Esophagus squamous epithelium (tissue), 5 donors: ENCODE data around the gene DEXI. TPM values are rescaled to one million over a fixed set of nuclear protein-coding genes. Genes with fewer than 3 reads are reported as not detected.
"Not testable (repeated sequence)": the region's sequence is repeated elsewhere in the genome, so short reads cannot be mapped to it uniquely, and the experiment has no call there.

Experiments used
- DNase-seq: peaks from one replicate; lab custom pipeline; 2025; lab: John Stamatoyannopoulos, UW
- H3K27ac ChIP-seq, 4 donors: fragments of 200-600 bp; sonication (generic); one replicate each; pipeline ENCODE4 v1.5.1; 2016 to 2019; ENCODE audit warnings: mild to moderate bottlenecking in 1 of 4
- H3K27me3 ChIP-seq, 4 donors: fragments of 200-600 bp; sonication (generic); 1 replicate in 3 of 4; 2 replicates in 1 of 4; pipeline versions ENCODE4 v1.5.1 to v1.6.0; 2017 to 2021; ENCODE audit warnings: antibody characterized with exemption in 1 of 4
- H3K36me3 ChIP-seq, 3 donors: fragments of 200-600 bp; sonication (generic); one replicate each; pipeline ENCODE4 v1.5.1; 2016 to 2019
- H3K4me1 ChIP-seq, 3 donors: fragments of 200-600 bp; sonication (generic); one replicate each; pipeline ENCODE4 v1.5.1; 2017 to 2019
- H3K4me3 ChIP-seq, 4 donors: fragments of 200-600 bp; sonication (generic); 1 replicate in 3 of 4; 2 replicates in 1 of 4; pipeline ENCODE4 v1.5.1; 2016 to 2019; ENCODE audit warnings: mild to moderate bottlenecking in 2 of 4, moderate library complexity in 1 of 4
- H3K9me3 ChIP-seq, 3 donors: fragments of 200-600 bp; sonication (generic); one replicate each; pipeline ENCODE4 v1.5.1; 2016 to 2019
- POLR2A ChIP-seq, 4 donors: fragments of 450-650 bp; IDR thresholded peaks; one replicate each; pipeline ENCODE4 v1.6.1; 2017; ENCODE audit warnings: antibody characterized with exemption in 4 of 4, mild to moderate bottlenecking in 4 of 4, moderate library complexity in 3 of 4
- WGBS, 2 donors: methylation state at CpG; one replicate each; pipeline ENCODE4 v1.1.5; 2018; 5-methylcytosine and 5-hydroxymethylcytosine counted together
- intact Hi-C: fragments of 100-400 bp; cut with DNase I; formaldehyde crosslinking; loops from one replicate; pipeline ENCODE4 v1.15.0; 2022
- total RNA-seq, 4 donors: library from RNA; depleted of rRNA; stranded (reverse); fragments of >200 nt; gene quantifications; one replicate each; pipeline ENCODE4 v1.1.0, GENCODE V29; 2016
- TF ChIP-seq, protein P1 (sequence below), 6 experiments: fragments of 450-650 bp in 4 of 6; fragments of 200-600 bp in 2 of 6; sonication (generic) in 2 of 6; IDR thresholded peaks; one replicate each; pipeline ENCODE4 v1.5.1; 2016 to 2019; ENCODE audit warnings: antibody characterized with exemption in 6 of 6, mild to moderate bottlenecking in 4 of 6, moderate library complexity in 4 of 6
- donor health status: DM: yes; HTN: yes; CAD: no.

DEXI gene
- total RNA-seq, 4 donors from 2014 or later, result 22.6 to 60.1 (median 28.4) TPM

GRCh38 chr16:10969615-10970014, 27.3 kb upstream of the DEXI start:
- Histone ChIP-seq H3K36me3 (peaks cover 0 to 85% (median 3%) of the 10 kb centered on the region in 3 donors), H3K27me3 (no peaks in the 10 kb centered on the region), H3K4me3 (no peak overlapping the region), H3K4me1 (peaks cover 3 to 19% (median 7%) of the 10 kb centered on the region in 3 donors), H3K9me3 (no peaks in the 10 kb centered on the region), H3K27ac (no peak overlapping the region)
- no peak for DNase-seq
- no peak for TF ChIP-seq POLR2A (IDR thresholded peaks at IDR 0.05)
- TF ChIP-seq, protein P1, sequence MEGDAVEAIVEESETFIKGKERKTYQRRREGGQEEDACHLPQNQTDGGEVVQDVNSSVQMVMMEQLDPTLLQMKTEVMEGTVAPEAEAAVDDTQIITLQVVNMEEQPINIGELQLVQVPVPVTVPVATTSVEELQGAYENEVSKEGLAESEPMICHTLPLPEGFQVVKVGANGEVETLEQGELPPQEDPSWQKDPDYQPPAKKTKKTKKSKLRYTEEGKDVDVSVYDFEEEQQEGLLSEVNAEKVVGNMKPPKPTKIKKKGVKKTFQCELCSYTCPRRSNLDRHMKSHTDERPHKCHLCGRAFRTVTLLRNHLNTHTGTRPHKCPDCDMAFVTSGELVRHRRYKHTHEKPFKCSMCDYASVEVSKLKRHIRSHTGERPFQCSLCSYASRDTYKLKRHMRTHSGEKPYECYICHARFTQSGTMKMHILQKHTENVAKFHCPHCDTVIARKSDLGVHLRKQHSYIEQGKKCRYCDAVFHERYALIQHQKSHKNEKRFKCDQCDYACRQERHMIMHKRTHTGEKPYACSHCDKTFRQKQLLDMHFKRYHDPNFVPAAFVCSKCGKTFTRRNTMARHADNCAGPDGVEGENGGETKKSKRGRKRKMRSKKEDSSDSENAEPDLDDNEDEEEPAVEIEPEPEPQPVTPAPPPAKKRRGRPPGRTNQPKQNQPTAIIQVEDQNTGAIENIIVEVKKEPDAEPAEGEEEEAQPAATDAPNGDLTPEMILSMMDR (IDR thresholded peaks at IDR 0.05), result no peak
- intact Hi-C loops, result loop anchor here (5.0 to 10.0 kb wide), 4 partner anchors 288 to 745 kb away; partner anchors contain the start of gene SOCS1
- 60 to 62% methylated on average over 1 of the region's 1 CpG for WGBS, 2 donors

DNA sequence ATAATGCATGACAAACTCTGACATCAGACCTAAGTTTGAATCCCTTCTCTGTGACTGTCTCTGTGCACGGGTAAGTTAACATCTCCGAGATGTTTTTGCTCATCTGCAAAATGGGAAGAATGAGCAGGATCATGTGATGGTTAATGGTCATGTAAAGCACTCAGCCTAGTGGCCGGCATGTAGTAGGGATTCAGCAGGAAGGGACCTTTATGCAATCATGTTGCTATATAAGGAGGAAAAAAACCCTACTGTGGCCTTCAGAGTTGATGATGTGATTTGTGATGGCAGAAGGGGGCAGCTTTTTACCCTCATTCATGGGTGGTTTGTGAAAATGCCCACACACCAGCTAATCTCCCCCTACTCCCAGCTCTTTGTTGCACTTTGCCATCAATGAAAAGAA, 26.2 kb upstream of the DEXI start:
- Histone ChIP-seq H3K9me3 (no peaks in the 10 kb centered on the region), H3K4me3 (no peak overlapping the region), H3K27ac (no peak overlapping the region), H3K36me3 (peaks cover 2 to 79% (median 6%) of the 10 kb centered on the region in 3 donors), H3K4me1 (peaks cover 6 to 30% (median 11%) of the 10 kb centered on the region in 3 donors), H3K27me3 (no peaks in the 10 kb centered on the region)
- TF ChIP-seq POLR2A (IDR thresholded peaks at IDR 0.05), result no peak
- TF ChIP-seq, protein P1 (IDR thresholded peaks at IDR 0.05), result no peak
- intact Hi-C loops, result loop anchor here (10.0 kb wide), 3 partner anchors 396 to 746 kb away; no protein-coding TSS in a partner anchor
- no peak for DNase-seq
- 90 to 95% methylated on average over 3 of the region's 3 CpGs for WGBS, 2 donors

DNA sequence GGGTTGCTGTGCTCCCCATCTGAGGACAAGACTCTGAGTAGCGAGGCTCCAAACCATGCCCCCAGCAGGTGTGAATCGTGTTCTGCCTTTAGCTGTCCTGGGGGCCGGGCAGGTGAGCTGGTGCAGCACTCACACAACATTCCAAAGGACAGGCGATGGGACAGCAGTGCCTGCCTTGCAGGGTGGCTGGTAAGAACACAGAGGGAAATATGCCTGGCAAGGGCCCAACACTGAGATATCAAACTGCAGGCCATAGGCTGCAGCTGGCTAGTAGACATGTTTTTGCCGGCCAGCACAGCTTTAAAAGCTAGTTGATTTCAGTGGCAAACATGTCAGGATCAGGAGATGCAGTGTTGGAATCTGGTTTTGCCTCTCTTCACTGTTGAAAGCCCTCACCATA, 25.7 kb upstream of the DEXI start:
- DNase-seq, result no peak
- Histone ChIP-seq H3K4me1 (peaks cover 6 to 30% (median 11%) of the 10 kb centered on the region in 3 donors), H3K27me3 (no peaks in the 10 kb centered on the region), H3K27ac (no peak overlapping the region), H3K4me3 (no peak overlapping the region), H3K36me3 (peaks cover 7 to 79% (median 10%) of the 10 kb centered on the region in 3 donors), H3K9me3 (no peaks in the 10 kb centered on the region)
- 82% methylated on average over 4 of the region's 5 CpGs; no CpG with 5 or more reads in 1 of the 2 donors for WGBS, 2 donors
- TF ChIP-seq POLR2A (IDR thresholded peaks at IDR 0.05), result no peak
- TF ChIP-seq, protein P1 (IDR thresholded peaks at IDR 0.05), result no peak
- intact Hi-C loops, result loop anchor here (10.0 kb wide), 3 partner anchors 397 to 747 kb away; no protein-coding TSS in a partner anchor

DNA sequence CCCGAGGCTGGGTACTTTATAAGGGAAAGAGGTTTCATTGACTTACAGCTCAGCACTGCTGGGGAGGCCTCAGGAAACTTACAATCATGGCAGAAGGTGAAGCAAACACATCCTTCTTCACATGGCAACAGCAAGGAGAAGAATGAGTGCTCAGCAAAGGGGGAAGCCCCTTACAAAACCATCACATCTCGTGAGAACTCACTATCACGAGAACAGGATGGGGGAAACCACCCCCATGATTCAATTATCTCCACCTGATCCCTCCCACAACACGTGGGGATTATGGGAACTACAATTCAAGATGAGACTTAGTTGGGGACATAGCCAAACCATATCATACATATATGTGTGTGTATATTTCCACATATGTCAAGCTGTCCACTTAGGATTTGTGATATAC, 24.3 kb upstream of the DEXI start:
- Histone ChIP-seq H3K4me1 (peaks cover 4 to 17% (median 5%) of the 10 kb centered on the region in 3 donors), H3K36me3 (peaks cover 10 to 80% (median 14%) of the 10 kb centered on the region in 3 donors)
- not testable (repeated sequence) for H3K27me3 ChIP-seq, DNase-seq, H3K27ac ChIP-seq, H3K9me3 ChIP-seq, H3K4me3 ChIP-seq
- 49 to 57% methylated on average over 2 to 4 of the region's 4 CpGs for WGBS, 2 donors
- intact Hi-C loops, result loop anchor here (10.0 kb wide), 3 partner anchors 398 to 748 kb away; no protein-coding TSS in a partner anchor

GRCh38 chr16:10966129-10966528, 23.9 kb upstream of the DEXI start:
- H3K27ac ChIP-seq, result no peak overlapping the region
- peaks cover 10 to 82% (median 14%) of the 10 kb centered on the region in 3 donors for H3K36me3 ChIP-seq
- peaks cover 3 to 17% (median 4%) of the 10 kb centered on the region in 3 donors for H3K4me1 ChIP-seq
- no peak for DNase-seq
- intact Hi-C loops, result loop anchor here (10.0 kb wide), 3 partner anchors 399 to 749 kb away; no protein-coding TSS in a partner anchor
- H3K4me3 ChIP-seq, result no peak overlapping the region
- no peaks in the 10 kb centered on the region for H3K27me3 ChIP-seq
- H3K9me3 ChIP-seq, result no peaks in the 10 kb centered on the region
- TF ChIP-seq, protein P1 (IDR thresholded peaks at IDR 0.05), result no peak
- no peak for TF ChIP-seq POLR2A (IDR thresholded peaks at IDR 0.05)
- 74 to 78% methylated on average over 5 of the region's 5 CpGs for WGBS, 2 donors
